Keratinocyte (primary cell): ENCODE data around the gene MMP24. TPM values are rescaled to one million over a fixed set of nuclear protein-coding genes. Genes with fewer than 3 reads are reported as not detected.
A peak's percentile ranks its signal among the peaks of the same experiment; 100 is the strongest.

Experiments
- DNase-seq: peaks from one replicate; pipeline ENCODE4 v3.0.0-alpha.2; 2011; ENCODE audit warnings: low read depth, missing footprints, low spot score
- FAIRE-seq: peaks from 2 replicates; lab custom pipeline; 2011; peaks lifted over from hg19 to GRCh38; lab: Jason Lieb, UNC
- H2AFZ ChIP-seq: 2 replicates; pipeline ENCODE4 v1.6.0; 2012; ENCODE audit warnings: low read length, control low read depth, inconsistent platforms; ENCODE audit not compliant: control insufficient read depth
- H3K27ac ChIP-seq: 2 replicates; pipeline ENCODE4 v1.5.1; 2011; ENCODE audit warnings: low read length; ENCODE audit not compliant: control insufficient read depth, insufficient read depth
- H3K27me3 ChIP-seq: 3 replicates; pipeline ENCODE4 v1.6.0; 2011; ENCODE audit warnings: low read length; ENCODE audit not compliant: control insufficient read depth, insufficient read depth; ENCODE audit errors: extremely low read depth
- H3K36me3 ChIP-seq, 2 experiments: 2 replicates in 1 of 2; 3 replicates in 1 of 2; pipeline ENCODE4 v1.5.1; 2011; ENCODE audit warnings: low read length in 2 of 2, mild to moderate bottlenecking in 1 of 2; ENCODE audit not compliant: control insufficient read depth in 2 of 2, insufficient read depth in 2 of 2; ENCODE audit errors: extremely low read depth in 1 of 2
- H3K4me1 ChIP-seq: 3 replicates; pipeline ENCODE4 v1.5.1; 2011; ENCODE audit warnings: low read length; ENCODE audit not compliant: control insufficient read depth, insufficient read depth; ENCODE audit errors: extremely low read depth
- H3K4me2 ChIP-seq: 3 replicates; pipeline ENCODE4 v1.6.0; 2011; ENCODE audit warnings: low read depth, low read length; ENCODE audit not compliant: control insufficient read depth, insufficient read depth; ENCODE audit errors: extremely low read depth
- H3K4me3 ChIP-seq, 3 experiments: fragments of 200-600 bp in 1 of 3; sonication (generic) in 1 of 3; 2 replicates in 2 of 3; 3 replicates in 1 of 3; pipeline ENCODE4 v1.5.1; 2011 to 2016; ENCODE audit warnings: low read length in 3 of 3, mild to moderate bottlenecking in 3 of 3, control low read depth in 2 of 3, inconsistent platforms in 1 of 3, low read depth in 1 of 3, mixed read lengths in 1 of 3, mixed run types in 1 of 3, moderate library complexity in 1 of 3; ENCODE audit not compliant: control insufficient read depth in 2 of 3, insufficient read depth in 2 of 3; ENCODE audit errors: extremely low read depth in 1 of 3
- H3K79me2 ChIP-seq: 2 replicates; pipeline ENCODE4 v1.6.0; 2012; ENCODE audit warnings: low read length; ENCODE audit not compliant: control insufficient read depth, insufficient read depth
- H3K9ac ChIP-seq: 3 replicates; pipeline ENCODE4 v1.6.0; 2011; ENCODE audit warnings: low read length; ENCODE audit not compliant: control insufficient read depth, insufficient read depth; ENCODE audit errors: extremely low read depth
- H3K9me1 ChIP-seq: 3 replicates; pipeline ENCODE4 v1.6.0; 2011; ENCODE audit warnings: low read length; ENCODE audit not compliant: control insufficient read depth, insufficient read depth; ENCODE audit errors: extremely low read depth
- H3K9me3 ChIP-seq: 2 replicates; pipeline ENCODE4 v1.5.1; 2012; ENCODE audit warnings: low read depth, low read length; ENCODE audit not compliant: control insufficient read depth
- H4K20me1 ChIP-seq: 3 replicates; pipeline ENCODE4 v1.6.0; 2011; ENCODE audit warnings: low read length; ENCODE audit not compliant: control insufficient read depth, insufficient read depth; ENCODE audit errors: extremely low read depth
- CTCF ChIP-seq, 3 experiments: IDR thresholded peaks in 1 of 3; conservative IDR thresholded peaks in 1 of 3; optimal IDR thresholded peaks in 1 of 3; 2 replicates in 2 of 3; 3 replicates in 1 of 3; pipeline versions ENCODE3 to v1.5.1; 2011; ENCODE audit warnings: low read length in 3 of 3, mild to moderate bottlenecking in 3 of 3, moderate library complexity in 2 of 3, control low read depth in 1 of 3, inconsistent platforms in 1 of 3; ENCODE audit not compliant: insufficient read depth in 2 of 3; ENCODE audit errors: extremely low read depth in 1 of 3
- EZH2 ChIP-seq: IDR thresholded peaks from one replicate; pipeline ENCODE4 v1.6.1; 2012; ENCODE audit warnings: inconsistent platforms, mild to moderate bottlenecking, low read length, moderate library complexity
- dilution Hi-C: fragments of 300-500 bp; cut with MboI; formaldehyde crosslinking; loops from one replicate; pipeline ENCODE4 v1.7.0; 2020; ENCODE audit warnings: low sequenced_read_pairs; ENCODE audit not compliant: extremely low pct_ligation_motif_present
- polyA plus RNA-seq, 5 experiments: library from polyadenylated mRNA; depleted of rRNA in 3 of 5; stranded (reverse) in 3 of 5; stranded (forward) in 1 of 5; unstranded in 1 of 5; fragments of >200 nt; gene quantifications; 1 replicate in 1 of 5; 2 replicates in 3 of 5; 3 replicates in 1 of 5; pipeline versions ENCODE4 v1.2.1 to v1.2.3, GENCODE V29; 2011 to 2012; ENCODE audit warnings: missing spikeins in 2 of 5, low read depth in 1 of 5, low replicate concordance in 1 of 5

The MMP24 gene
- polyA plus RNA-seq, 1 donor (not counting 4 experiments of a cell fraction or from before 2014, with no cell fraction given): not detected

- Histone ChIP-seq H3K79me2 (no peaks in the 10 kb centered on the region), H3K9me3 (no peaks in the 10 kb centered on the region), H2AFZ (no peak overlapping the region), H3K4me1 (no peaks in the 10 kb centered on the region), H3K27me3 (peaks cover 30% of the 10 kb centered on the region), H3K4me3 (no peak overlapping the region), H3K27ac (no peak overlapping the region), H3K9me1 (no peaks in the 10 kb centered on the region), H3K36me3 (no peaks in the 10 kb centered on the region), H4K20me1 (no peaks in the 10 kb centered on the region), H3K9ac (no peak overlapping the region), H3K4me2 (peak overlapping the region; percentile 13)
- FAIRE-seq (no peak), DNase-seq (no peak)
- no peak for TF ChIP-seq CTCF (optimal IDR thresholded peaks at IDR 0.05 in 1 of 3, IDR thresholded peaks at IDR 0.05 in 1 of 3, conservative IDR thresholded peaks at IDR 0.05 in 1 of 3; ENCODE audit: extremely low read depth in 1 of 3, insufficient read depth in 2 of 3, low read length in 3 of 3)
- peak; percentile 94 for TF ChIP-seq EZH2
- dilution Hi-C loops: no loop called here
Observed at GRCh38 chr20:35226884-35227681, 593 bp downstream of the MMP24 start.

GRCh38 chr20:35232575-35232974 lies 6.1 kb downstream of the MMP24 start:
- dilution Hi-C loops: no loop called here
- Histone ChIP-seq H3K9ac (no peak overlapping the region), H3K27me3 (peaks cover 9% of the 10 kb centered on the region), H3K27ac (no peak overlapping the region), H3K79me2 (no peaks in the 10 kb centered on the region), H3K4me3 (no peak overlapping the region), H2AFZ (no peak overlapping the region), H3K36me3 (no peaks in the 10 kb centered on the region), H3K4me1 (no peaks in the 10 kb centered on the region), H4K20me1 (no peaks in the 10 kb centered on the region), H3K9me1 (no peaks in the 10 kb centered on the region), H3K9me3 (no peaks in the 10 kb centered on the region), H3K4me2 (no peak overlapping the region)
- FAIRE-seq: no peak
- DNase-seq: no peak
- TF ChIP-seq EZH2: no peak
- no peak for TF ChIP-seq CTCF (optimal IDR thresholded peaks at IDR 0.05 in 1 of 3, IDR thresholded peaks at IDR 0.05 in 1 of 3, conservative IDR thresholded peaks at IDR 0.05 in 1 of 3; ENCODE audit: extremely low read depth in 1 of 3, insufficient read depth in 2 of 3, low read length in 3 of 3)
